Measurements from ENCODE around the gene GASK1A. TPM values are rescaled to one million over a fixed set of nuclear protein-coding genes. Genes with fewer than 3 reads are reported as not detected.

Gene GASK1A
- total RNA-seq, 1 experiment from 2014 or later, result 1.9 TPM

DNA sequence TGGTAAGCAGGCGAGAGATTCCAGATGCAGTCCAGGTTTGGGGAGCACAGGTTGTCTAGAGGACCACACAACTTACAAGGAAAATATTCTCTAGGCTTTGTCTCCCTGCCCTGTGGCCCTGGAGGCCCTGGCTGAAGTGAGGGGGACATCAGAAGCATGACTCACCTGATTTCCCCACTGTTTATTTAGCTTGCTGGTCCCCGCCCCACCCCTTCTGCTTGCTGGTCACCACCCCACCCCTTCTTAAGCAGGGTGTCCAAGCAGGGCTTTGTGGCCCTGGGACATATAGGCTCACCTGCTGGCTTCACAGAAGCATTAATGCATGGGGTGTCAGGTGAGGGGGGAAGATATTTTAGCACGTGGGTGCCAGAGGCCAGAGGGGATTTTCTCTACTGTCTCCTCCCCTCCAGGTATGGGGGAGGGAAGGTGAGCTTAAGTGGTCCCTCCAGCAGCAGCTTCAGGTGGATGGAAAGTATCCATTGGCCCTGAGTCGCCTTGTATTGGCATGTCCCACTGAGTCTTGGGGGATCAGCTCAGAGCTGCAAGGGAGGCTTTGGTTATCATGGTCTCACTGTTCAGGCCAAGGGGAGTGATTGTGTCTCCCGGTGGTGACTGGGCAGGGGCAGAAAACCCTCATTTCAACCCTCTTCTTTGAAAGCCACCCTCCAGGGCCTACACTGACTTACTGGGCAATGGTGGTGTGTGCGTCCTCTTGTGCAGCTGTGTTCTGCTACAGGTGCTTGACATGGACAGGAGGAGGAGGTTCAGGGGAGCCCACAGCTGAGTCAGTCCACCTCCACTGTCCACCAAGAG is 49.8 kb downstream of the GASK1A start:
- H3K4me3 ChIP-seq (ENCODE audit: low read length), result no peak overlapping the region
- ATAC-seq, result no peak
- no peaks in the 10 kb centered on the region for H3K9me3 ChIP-seq (ENCODE audit: low read length)
- TF ChIP-seq, protein P1, sequence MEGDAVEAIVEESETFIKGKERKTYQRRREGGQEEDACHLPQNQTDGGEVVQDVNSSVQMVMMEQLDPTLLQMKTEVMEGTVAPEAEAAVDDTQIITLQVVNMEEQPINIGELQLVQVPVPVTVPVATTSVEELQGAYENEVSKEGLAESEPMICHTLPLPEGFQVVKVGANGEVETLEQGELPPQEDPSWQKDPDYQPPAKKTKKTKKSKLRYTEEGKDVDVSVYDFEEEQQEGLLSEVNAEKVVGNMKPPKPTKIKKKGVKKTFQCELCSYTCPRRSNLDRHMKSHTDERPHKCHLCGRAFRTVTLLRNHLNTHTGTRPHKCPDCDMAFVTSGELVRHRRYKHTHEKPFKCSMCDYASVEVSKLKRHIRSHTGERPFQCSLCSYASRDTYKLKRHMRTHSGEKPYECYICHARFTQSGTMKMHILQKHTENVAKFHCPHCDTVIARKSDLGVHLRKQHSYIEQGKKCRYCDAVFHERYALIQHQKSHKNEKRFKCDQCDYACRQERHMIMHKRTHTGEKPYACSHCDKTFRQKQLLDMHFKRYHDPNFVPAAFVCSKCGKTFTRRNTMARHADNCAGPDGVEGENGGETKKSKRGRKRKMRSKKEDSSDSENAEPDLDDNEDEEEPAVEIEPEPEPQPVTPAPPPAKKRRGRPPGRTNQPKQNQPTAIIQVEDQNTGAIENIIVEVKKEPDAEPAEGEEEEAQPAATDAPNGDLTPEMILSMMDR (conservative IDR thresholded peaks at IDR 0.05; ENCODE audit: low read depth, low read length), result no peak
- TF ChIP-seq EZH2 (IDR thresholded peaks at IDR 0.05; ENCODE audit: low read length, unreplicated experiment) (no peak), EZH2phosphoT487 (IDR thresholded peaks at IDR 0.05; ENCODE audit: borderline replicate concordance, low read length) (no peak)
- peaks cover 7% of the 10 kb centered on the region for H3K4me1 ChIP-seq (ENCODE audit: insufficient read depth, low read length)
- H3K9me2 ChIP-seq (replicated peaks; ENCODE audit: low read length), result no peaks in the 10 kb centered on the region
- ChIA-PET CTCF (no interaction called here), POLR2A (ENCODE audit: unreplicated experiment) (no interaction called here)
- peak; percentile 19 for DNase-seq
- intact Hi-C loops (cut with micrococcal nuclease), result no loop called here
- H2AFZ ChIP-seq (ENCODE audit: low read length), result no peak overlapping the region
- no peaks in the 10 kb centered on the region for H3F3A ChIP-seq (ENCODE audit: low read length, unreplicated experiment)
- H3K79me2 ChIP-seq (ENCODE audit: low read length), result no peaks in the 10 kb centered on the region
- H3K9ac ChIP-seq (ENCODE audit: low read length), result no peak overlapping the region
- BruUV-seq (replicated peaks), result no TSS peak
- H4K20me1 ChIP-seq (ENCODE audit: low read length), result no peaks in the 10 kb centered on the region
- no peaks in the 10 kb centered on the region for H3K27me3 ChIP-seq (ENCODE audit: low read length)
- no peak overlapping the region for H3K27ac ChIP-seq (ENCODE audit: low read length)
- H3K4me2 ChIP-seq (ENCODE audit: low read length), result no peak overlapping the region
- no peaks in the 10 kb centered on the region for H3K36me3 ChIP-seq (ENCODE audit: low read depth, low read length)

DNA sequence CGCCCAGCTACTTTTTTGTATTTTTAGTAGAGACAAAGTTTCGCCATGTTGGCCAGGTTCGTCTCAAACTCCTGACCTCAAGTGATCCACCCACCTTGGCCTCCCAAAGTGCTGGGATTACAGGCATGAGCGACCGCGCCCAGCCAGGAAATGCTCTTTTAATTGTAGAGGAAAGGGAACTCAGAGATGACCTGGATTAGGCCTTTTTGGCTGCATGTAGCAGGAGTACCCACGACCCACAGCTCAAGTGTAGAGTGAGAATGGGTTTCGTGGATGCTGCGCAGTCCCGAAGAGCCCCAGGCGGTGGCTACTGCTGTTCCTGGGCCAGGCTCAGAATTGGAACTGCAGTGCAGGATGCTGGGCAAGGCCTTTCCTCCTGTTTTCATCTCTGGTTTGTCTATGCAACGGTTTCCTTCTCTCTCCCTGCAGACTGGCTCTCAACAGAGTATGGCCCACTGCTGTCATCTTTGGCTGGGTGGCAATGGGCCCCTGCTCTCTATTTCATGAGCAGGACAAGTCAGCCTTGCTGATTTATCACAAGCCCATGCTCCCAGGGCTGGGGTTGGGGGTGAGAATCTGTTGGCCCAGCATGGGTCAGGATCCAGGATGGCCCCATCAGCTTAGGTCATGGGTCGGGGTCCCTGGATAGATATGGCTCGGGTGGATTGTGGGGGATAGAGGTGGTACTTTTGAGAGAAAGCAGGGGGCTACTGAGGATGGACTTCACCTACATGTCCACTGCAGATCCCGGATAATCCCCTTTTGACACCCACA is 51.2 kb downstream of the GASK1A start:
- Histone ChIP-seq H3K27me3 (ENCODE audit: low read length) (no peaks in the 10 kb centered on the region), H3K36me3 (ENCODE audit: low read depth, low read length) (no peaks in the 10 kb centered on the region), H3K4me3 (ENCODE audit: low read length) (no peak overlapping the region), H3F3A (ENCODE audit: low read length, unreplicated experiment) (no peaks in the 10 kb centered on the region), H3K79me2 (ENCODE audit: low read length) (no peaks in the 10 kb centered on the region), H3K27ac (ENCODE audit: low read length) (no peak overlapping the region), H3K9me3 (ENCODE audit: low read length) (no peaks in the 10 kb centered on the region), H2AFZ (ENCODE audit: low read length) (no peak overlapping the region), H4K20me1 (ENCODE audit: low read length) (no peaks in the 10 kb centered on the region), H3K9ac (ENCODE audit: low read length) (no peak overlapping the region), H3K4me1 (ENCODE audit: insufficient read depth, low read length) (peaks cover 6% of the 10 kb centered on the region), H3K9me2 (replicated peaks; ENCODE audit: low read length) (no peaks in the 10 kb centered on the region), H3K4me2 (ENCODE audit: low read length) (no peak overlapping the region)
- ATAC-seq (no peak), DNase-seq (no peak)
- ChIA-PET CTCF (no interaction called here), POLR2A (ENCODE audit: unreplicated experiment) (no interaction called here)
- intact Hi-C loops (cut with micrococcal nuclease), result no loop called here
- no peak for TF ChIP-seq EZH2 (IDR thresholded peaks at IDR 0.05; ENCODE audit: low read length, unreplicated experiment)
- BruUV-seq (replicated peaks), result no TSS peak

DNA sequence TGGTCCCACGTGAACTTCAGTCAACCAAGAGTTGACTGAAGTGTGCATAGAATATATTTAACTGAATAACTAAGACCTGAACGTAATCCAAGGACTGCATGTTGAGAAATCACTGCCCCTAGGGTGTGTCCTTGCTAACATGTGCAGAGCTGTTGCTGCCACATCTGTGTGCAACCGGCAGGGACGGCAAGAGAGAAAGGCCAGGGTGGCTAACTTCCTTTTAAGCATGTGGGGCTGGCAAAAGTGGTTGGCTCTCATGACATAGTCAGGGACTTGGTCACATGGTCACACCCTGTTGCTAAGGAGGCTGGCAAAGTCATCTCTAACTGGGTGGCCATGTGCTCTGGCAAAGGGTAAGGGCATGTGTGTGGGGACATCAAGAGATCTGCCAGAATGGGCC is 52.4 kb downstream of the GASK1A start:
- TF ChIP-seq EZH2 (IDR thresholded peaks at IDR 0.05; ENCODE audit: low read length, unreplicated experiment) (no peak), EZH2phosphoT487 (IDR thresholded peaks at IDR 0.05; ENCODE audit: borderline replicate concordance, low read length) (no peak)
- TF ChIP-seq, protein P1 (conservative IDR thresholded peaks at IDR 0.05; ENCODE audit: low read depth, low read length), result no peak
- Histone ChIP-seq H3K4me2 (ENCODE audit: low read length) (no peak overlapping the region), H3K36me3 (ENCODE audit: low read depth, low read length) (no peaks in the 10 kb centered on the region), H3K4me3 (ENCODE audit: low read length) (no peak overlapping the region), H3K79me2 (ENCODE audit: low read length) (no peaks in the 10 kb centered on the region), H3K27me3 (ENCODE audit: low read length) (peaks cover 8% of the 10 kb centered on the region), H3K9ac (ENCODE audit: low read length) (no peak overlapping the region), H2AFZ (ENCODE audit: low read length) (no peak overlapping the region), H3K27ac (ENCODE audit: low read length) (no peak overlapping the region), H4K20me1 (ENCODE audit: low read length) (no peaks in the 10 kb centered on the region), H3F3A (ENCODE audit: low read length, unreplicated experiment) (no peaks in the 10 kb centered on the region), H3K9me3 (ENCODE audit: low read length) (no peaks in the 10 kb centered on the region), H3K9me2 (replicated peaks; ENCODE audit: low read length) (no peaks in the 10 kb centered on the region), H3K4me1 (ENCODE audit: insufficient read depth, low read length) (no peaks in the 10 kb centered on the region; the same call in 1 of the 2 replicates)
- ATAC-seq (no peak), DNase-seq (no peak)
- intact Hi-C loops (cut with micrococcal nuclease), result no loop called here
- CTCF ChIA-PET, result no interaction called here
- POLR2A ChIA-PET (ENCODE audit: unreplicated experiment), result no interaction called here
- BruUV-seq (replicated peaks), result no TSS peak
